ENCODE measurements around the gene FAM236C. TPM values are rescaled to one million over a fixed set of nuclear protein-coding genes. Genes with fewer than 3 reads are reported as not detected.
"Not testable (repeated sequence)": the region's sequence is repeated elsewhere in the genome, so short reads cannot be mapped to it uniquely, and the experiment has no call there.

Gene FAM236C
- not detected in 2 replicates for total RNA-seq

GRCh38 chrX:72912315-72912714 lies at the start of gene FAM236C:
TSS of gene FAM236C (plus strand) at chrX:72912615. CDS start at chrX:72912715, 100 bp downstream.
- intact Hi-C loops (cut with micrococcal nuclease); H3K27me3 Mint-ChIP-seq: not testable (repeated sequence)

GRCh38 chrX:72882898-72883297 lies 29.5 kb upstream of the FAM236C start:
- intact Hi-C loops (cut with micrococcal nuclease); DNase-seq; H3K27me3 Mint-ChIP-seq; H3K36me3 Mint-ChIP-seq (ENCODE audit: low read depth); H3K4me1 Mint-ChIP-seq; H3K27ac Mint-ChIP-seq; H3K9me3 Mint-ChIP-seq; H3K4me3 Mint-ChIP-seq: not testable (repeated sequence)

More at GRCh38 chrX:72912315-72912714, at the start of gene FAM236C:
- H3K36me3 Mint-ChIP-seq (ENCODE audit: low read depth); H3K4me1 Mint-ChIP-seq; H3K4me3 Mint-ChIP-seq; H3K9me3 Mint-ChIP-seq; H3K27ac Mint-ChIP-seq; DNase-seq: not testable (repeated sequence)

- not testable (repeated sequence) for DNase-seq, H3K4me1 Mint-ChIP-seq
Measured at GRCh38 chrX:72889740-72890139, 22.7 kb upstream of the FAM236C start.

GRCh38 chrX:72916096-72916495 lies 3.7 kb downstream of the FAM236C start:
- H3K9me3 Mint-ChIP-seq; H3K4me1 Mint-ChIP-seq; H3K36me3 Mint-ChIP-seq (ENCODE audit: low read depth); H3K27ac Mint-ChIP-seq; intact Hi-C loops (cut with micrococcal nuclease); DNase-seq; H3K27me3 Mint-ChIP-seq; H3K4me3 Mint-ChIP-seq: not testable (repeated sequence)

More at GRCh38 chrX:72889740-72890139, 22.7 kb upstream of the FAM236C start:
- intact Hi-C loops (cut with micrococcal nuclease); H3K36me3 Mint-ChIP-seq (ENCODE audit: low read depth); H3K4me3 Mint-ChIP-seq; H3K27me3 Mint-ChIP-seq; H3K9me3 Mint-ChIP-seq; H3K27ac Mint-ChIP-seq: not testable (repeated sequence)

- H3K4me1 Mint-ChIP-seq; H3K36me3 Mint-ChIP-seq (ENCODE audit: low read depth); H3K27ac Mint-ChIP-seq; H3K4me3 Mint-ChIP-seq; DNase-seq; H3K27me3 Mint-ChIP-seq; intact Hi-C loops (cut with micrococcal nuclease); H3K9me3 Mint-ChIP-seq: not testable (repeated sequence)
Measured at GRCh38 chrX:72932283-72932682, 19.9 kb downstream of the FAM236C start.

- H3K4me1 Mint-ChIP-seq; H3K4me3 Mint-ChIP-seq; H3K27me3 Mint-ChIP-seq; H3K36me3 Mint-ChIP-seq (ENCODE audit: low read depth); H3K9me3 Mint-ChIP-seq; intact Hi-C loops (cut with micrococcal nuclease); DNase-seq; H3K27ac Mint-ChIP-seq: not testable (repeated sequence)
Measured at GRCh38 chrX:72936455-72936854, 24.0 kb downstream of the FAM236C start.

- H3K9me3 Mint-ChIP-seq; intact Hi-C loops (cut with micrococcal nuclease); H3K4me3 Mint-ChIP-seq; H3K27ac Mint-ChIP-seq; H3K4me1 Mint-ChIP-seq; DNase-seq; H3K36me3 Mint-ChIP-seq (ENCODE audit: low read depth); H3K27me3 Mint-ChIP-seq: not testable (repeated sequence)
Measured at GRCh38 chrX:72936882-72937455, 24.6 kb downstream of the FAM236C start.

- H3K27ac Mint-ChIP-seq; H3K4me3 Mint-ChIP-seq; H3K36me3 Mint-ChIP-seq (ENCODE audit: low read depth); H3K4me1 Mint-ChIP-seq; intact Hi-C loops (cut with micrococcal nuclease); H3K9me3 Mint-ChIP-seq; H3K27me3 Mint-ChIP-seq; DNase-seq: not testable (repeated sequence)
Measured at GRCh38 chrX:72937906-72938305, 25.5 kb downstream of the FAM236C start, which contains the start of gene FAM236A. TSS of gene FAM236A (plus strand) at chrX:72938206. CDS start at chrX:72938263, 57 bp downstream.

- H3K27me3 Mint-ChIP-seq; DNase-seq; H3K9me3 Mint-ChIP-seq; H3K36me3 Mint-ChIP-seq (ENCODE audit: low read depth); H3K4me1 Mint-ChIP-seq; H3K4me3 Mint-ChIP-seq; H3K27ac Mint-ChIP-seq; intact Hi-C loops (cut with micrococcal nuclease): not testable (repeated sequence)
Measured at GRCh38 chrX:72942272-72942671, 29.9 kb downstream of the FAM236C start.

GRCh38 chrX:72943035-72943818 lies 30.8 kb downstream of the FAM236C start:
- H3K4me3 Mint-ChIP-seq; H3K9me3 Mint-ChIP-seq; H3K4me1 Mint-ChIP-seq; H3K36me3 Mint-ChIP-seq (ENCODE audit: low read depth); intact Hi-C loops (cut with micrococcal nuclease); H3K27ac Mint-ChIP-seq; H3K27me3 Mint-ChIP-seq; DNase-seq: not testable (repeated sequence)

GRCh38 chrX:72943819-72944169 lies 31.4 kb downstream of the FAM236C start, which contains the start of gene DMRTC1:
TSS of gene DMRTC1 (minus strand) at chrX:72943837. CDS start at chrX:72875694, 68,143 bp downstream.
- H3K27me3 Mint-ChIP-seq; DNase-seq; H3K4me3 Mint-ChIP-seq; intact Hi-C loops (cut with micrococcal nuclease); H3K36me3 Mint-ChIP-seq (ENCODE audit: low read depth); H3K4me1 Mint-ChIP-seq; H3K27ac Mint-ChIP-seq; H3K9me3 Mint-ChIP-seq: not testable (repeated sequence)

GRCh38 chrX:72959971-72960370 lies 47.6 kb downstream of the FAM236C start:
- DNase-seq; H3K9me3 Mint-ChIP-seq; H3K4me3 Mint-ChIP-seq; H3K36me3 Mint-ChIP-seq (ENCODE audit: low read depth); H3K27me3 Mint-ChIP-seq; H3K27ac Mint-ChIP-seq; H3K4me1 Mint-ChIP-seq; intact Hi-C loops (cut with micrococcal nuclease): not testable (repeated sequence)

Data from activated CD4-positive, alpha-beta T cell treated with anti-CD3 and anti-CD28 coated beads, Interleukin-2, amount 10 ng/mL, durations not matched to agents 24 days and 14 days (primary cell).